H9 (cell line): ENCODE measurements around the gene ULK4. TPM values are rescaled to one million over a fixed set of nuclear protein-coding genes. Genes with fewer than 3 reads are reported as not detected.
A peak's percentile ranks its signal among the peaks of the same experiment; 100 is the strongest.
"Not testable (repeated sequence)": the region's sequence is repeated elsewhere in the genome, so short reads cannot be mapped to it uniquely, and the experiment has no call there.

Experiments used
- DNase-seq: peaks from one replicate; pipeline ENCODE4 v3.0.0-alpha.2; 2017
- H2AFZ ChIP-seq: one replicate; pipeline ENCODE4 v1.6.1; 2013; ENCODE audit warnings: mild to moderate bottlenecking, low read length, control low read depth, moderate library complexity
- H2AK5ac ChIP-seq: 2 replicates; pipeline ENCODE4 v1.6.1; 2013; ENCODE audit warnings: low read length, control low read depth, mixed read lengths; ENCODE audit not compliant: insufficient read length
- H2BK120ac ChIP-seq: one replicate; pipeline ENCODE4 v1.6.1; 2013; ENCODE audit warnings: low read depth, mild to moderate bottlenecking, low read length, control low read depth, inconsistent platforms; ENCODE audit not compliant: poor library complexity, severe bottlenecking
- H2BK12ac ChIP-seq: 2 replicates; pipeline ENCODE4 v1.6.1; 2013; ENCODE audit warnings: low read length, control low read depth, mixed read lengths, low read depth; ENCODE audit not compliant: insufficient read length
- H2BK15ac ChIP-seq: 2 replicates; pipeline ENCODE4 v1.6.1; 2013; ENCODE audit warnings: low read depth, low read length, control low read depth
- H2BK20ac ChIP-seq: one replicate; pipeline ENCODE4 v1.6.1; 2013; ENCODE audit warnings: low read depth, mild to moderate bottlenecking, low read length, control low read depth, inconsistent platforms; ENCODE audit not compliant: poor library complexity, severe bottlenecking
- H2BK5ac ChIP-seq: 2 replicates; pipeline ENCODE4 v1.6.1; 2013; ENCODE audit warnings: low read length, control low read depth, mixed read lengths; ENCODE audit not compliant: insufficient read length
- H3K14ac ChIP-seq: 2 replicates; pipeline ENCODE4 v1.6.1; 2013; ENCODE audit warnings: low read length, control low read depth; ENCODE audit not compliant: insufficient read depth
- H3K18ac ChIP-seq: 2 replicates; pipeline ENCODE4 v1.6.1; 2013; ENCODE audit warnings: low read depth, mild to moderate bottlenecking, mixed read lengths, low read length, control low read depth; ENCODE audit not compliant: insufficient read length
- H3K23ac ChIP-seq: 2 replicates; pipeline ENCODE4 v1.6.1; 2013; ENCODE audit warnings: low read length, control low read depth, mixed read lengths, low read depth; ENCODE audit not compliant: insufficient read length
- H3K23me2 ChIP-seq: 2 replicates; pipeline ENCODE4 v1.6.1; 2013; ENCODE audit warnings: low read depth, mild to moderate bottlenecking, mixed read lengths, low read length, control low read depth; ENCODE audit not compliant: insufficient read length, poor library complexity, severe bottlenecking
- H3K27ac ChIP-seq: 2 replicates; pipeline ENCODE4 v1.5.1; 2013; ENCODE audit warnings: low read length, control low read depth, mixed read lengths, low read depth; ENCODE audit not compliant: insufficient read length
- H3K27me3 ChIP-seq: 2 replicates; pipeline ENCODE4 v1.6.1; 2013; ENCODE audit warnings: low read length, control low read depth, inconsistent platforms; ENCODE audit not compliant: insufficient read depth
- H3K4ac ChIP-seq: 2 replicates; pipeline ENCODE4 v1.6.1; 2013; ENCODE audit warnings: low read depth, mild to moderate bottlenecking, control low read depth, inconsistent platforms, low read length, moderate library complexity
- H3K4me1 ChIP-seq: 2 replicates; pipeline ENCODE4 v1.6.1; 2013; ENCODE audit warnings: low read length, control low read depth, inconsistent platforms; ENCODE audit not compliant: insufficient read depth
- H3K4me2 ChIP-seq: 2 replicates; pipeline ENCODE4 v1.6.1; 2013; ENCODE audit warnings: low read length, control low read depth, mixed read lengths; ENCODE audit not compliant: insufficient read length, insufficient read depth
- H3K56ac ChIP-seq: 2 replicates; pipeline ENCODE4 v1.6.1; 2013; ENCODE audit warnings: low read depth, mild to moderate bottlenecking, mixed read lengths, low read length, control low read depth; ENCODE audit not compliant: insufficient read length
- H3K79me1 ChIP-seq: 2 replicates; pipeline ENCODE4 v1.6.1; 2013; ENCODE audit warnings: low read depth, mild to moderate bottlenecking, moderate library complexity, low read length, control low read depth, inconsistent platforms; ENCODE audit not compliant: insufficient read depth, poor library complexity, severe bottlenecking
- H3K79me2 ChIP-seq: 2 replicates; pipeline ENCODE4 v1.6.1; 2013; ENCODE audit warnings: low read length, control low read depth, inconsistent platforms; ENCODE audit not compliant: insufficient read depth
- H3K9ac ChIP-seq: 2 replicates; pipeline ENCODE4 v1.6.1; 2013; ENCODE audit warnings: low read length, control low read depth, mixed read lengths; ENCODE audit not compliant: insufficient read length; ENCODE audit errors: extremely low read depth
- H3K9me3 ChIP-seq: one replicate; pipeline ENCODE4 v1.6.1; 2013; ENCODE audit warnings: low read depth, low read length, inconsistent platforms; ENCODE audit not compliant: control insufficient read depth
- H3T11ph ChIP-seq: one replicate; pipeline ENCODE4 v1.6.1; 2013; ENCODE audit warnings: mild to moderate bottlenecking, low read length, control low read depth, inconsistent platforms
- H4K20me1 ChIP-seq: one replicate; pipeline ENCODE4 v1.6.1; 2013; ENCODE audit not compliant: control insufficient read depth, insufficient read length, insufficient read depth
- H4K5ac ChIP-seq: 2 replicates; pipeline ENCODE4 v1.6.1; 2013; ENCODE audit warnings: low read depth, mild to moderate bottlenecking, mixed read lengths, low read length, control low read depth; ENCODE audit not compliant: insufficient read length
- H4K8ac ChIP-seq: replicated peaks from 2 replicates; pipeline ENCODE4 v1.6.1; 2013; ENCODE audit warnings: low read length, control low read depth, mixed read lengths, low read depth; ENCODE audit not compliant: insufficient read length
- H4K91ac ChIP-seq: 2 replicates; pipeline ENCODE4 v1.6.1; 2013; ENCODE audit warnings: low read depth, mild to moderate bottlenecking, moderate library complexity, mixed read lengths, low read length, control low read depth; ENCODE audit not compliant: insufficient read length
- H3K27ac Mint-ChIP-seq, 3 experiments: 2 replicates in 2 of 3; 3 replicates in 1 of 3; pipeline ENCODE4 v1.8.0; 2020 to 2021; ENCODE audit warnings: mixed read lengths in 3 of 3, mild to moderate bottlenecking in 1 of 3, moderate library complexity in 1 of 3
- H3K27me3 Mint-ChIP-seq: 2 replicates; pipeline ENCODE4 v1.8.0; 2021; ENCODE audit warnings: low read depth, mild to moderate bottlenecking, moderate library complexity, mixed read lengths
- H3K36me3 Mint-ChIP-seq, 3 experiments: 2 replicates in 2 of 3; 3 replicates in 1 of 3; pipeline ENCODE4 v1.8.0; 2020 to 2021; ENCODE audit warnings: low read depth in 3 of 3, mixed read lengths in 3 of 3; ENCODE audit not compliant: insufficient read depth in 1 of 3
- H3K4me1 Mint-ChIP-seq, 2 experiments: 2 replicates each; pipeline ENCODE4 v1.8.0; 2020; ENCODE audit warnings: mixed read lengths in 2 of 2
- H3K4me3 Mint-ChIP-seq, 2 experiments: 2 replicates in 1 of 2; 3 replicates in 1 of 2; pipeline ENCODE4 v1.8.0; 2020 to 2021; ENCODE audit warnings: mild to moderate bottlenecking in 2 of 2, mixed read lengths in 2 of 2, moderate library complexity in 1 of 2
- H3K9me3 Mint-ChIP-seq, 2 experiments: 2 replicates in 1 of 2; 3 replicates in 1 of 2; pipeline ENCODE4 v1.8.0; 2020; ENCODE audit warnings: mild to moderate bottlenecking in 2 of 2, mixed read lengths in 2 of 2, moderate library complexity in 1 of 2
- WGBS: extraction: QIAGEN DNeasy Blood & Tissue Kit; methylation state at CpG from one replicate; pipeline ENCODE4 v1.1.7; 2013; ENCODE audit warnings: missing lambda C conversion rate, low lambda C conversion rate, mixed read lengths; ENCODE audit not compliant: insufficient read length; ENCODE audit errors: extremely low coverage; 5-methylcytosine and 5-hydroxymethylcytosine counted together
- total RNA-seq: library from RNA; stranded (reverse); gene quantifications from 2 replicates; pipeline ENCODE4 v1.2.1, GENCODE V29; 2021
- TF ChIP-seq, protein P1 (sequence below): fragments of 200-600 bp; sonication (generic); conservative IDR thresholded peaks from 3 replicates; pipeline ENCODE4 v1.8.0; 2021; ENCODE audit warnings: antibody characterized with exemption, mild to moderate bottlenecking

The ULK4 gene
- total RNA-seq, 1 experiment from 2014 or later = 12.9 TPM

DNA sequence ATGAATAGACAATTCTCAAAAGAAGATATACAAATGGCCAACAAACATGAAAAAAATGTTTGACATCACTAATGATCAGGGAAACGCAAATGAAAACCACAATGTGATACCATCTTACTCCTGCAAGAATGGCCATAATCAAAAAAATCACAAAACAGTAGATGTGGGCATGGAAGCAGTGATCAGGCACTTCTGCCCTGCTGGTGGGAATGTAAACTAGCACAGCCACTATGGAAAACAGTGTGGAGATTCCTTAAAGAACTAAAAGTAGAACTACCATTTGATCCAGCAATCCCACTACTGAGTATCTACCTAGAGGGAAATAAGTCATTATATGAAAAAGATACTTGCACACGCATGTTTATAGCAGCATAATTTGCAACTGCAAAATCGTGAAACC, 677.0 kb downstream of the ULK4 start:
- H3K27ac ChIP-seq, H3K4me3 Mint-ChIP-seq, H4K8ac ChIP-seq, H3K23ac ChIP-seq, H2BK15ac ChIP-seq, H2BK5ac ChIP-seq, H3K23me2 ChIP-seq, H3T11ph ChIP-seq, H3K27me3 Mint-ChIP-seq, H3K27ac Mint-ChIP-seq, H3K56ac ChIP-seq, H3K36me3 Mint-ChIP-seq, H3K9ac ChIP-seq, H3K4me1 Mint-ChIP-seq, H2AFZ ChIP-seq, H2AK5ac ChIP-seq, H4K20me1 ChIP-seq, H3K9me3 Mint-ChIP-seq, H4K5ac ChIP-seq, H3K4me1 ChIP-seq, DNase-seq, H3K4me2 ChIP-seq, H2BK120ac ChIP-seq, H3K27me3 ChIP-seq, H3K9me3 ChIP-seq, H2BK20ac ChIP-seq, H2BK12ac ChIP-seq, H3K79me1 ChIP-seq, H3K18ac ChIP-seq, H4K91ac ChIP-seq, H3K4ac ChIP-seq, H3K14ac ChIP-seq, H3K79me2 ChIP-seq: not testable (repeated sequence)
- WGBS = no CpG with 5 or more reads among the region's 3 CpGs
- TF ChIP-seq, protein P1, sequence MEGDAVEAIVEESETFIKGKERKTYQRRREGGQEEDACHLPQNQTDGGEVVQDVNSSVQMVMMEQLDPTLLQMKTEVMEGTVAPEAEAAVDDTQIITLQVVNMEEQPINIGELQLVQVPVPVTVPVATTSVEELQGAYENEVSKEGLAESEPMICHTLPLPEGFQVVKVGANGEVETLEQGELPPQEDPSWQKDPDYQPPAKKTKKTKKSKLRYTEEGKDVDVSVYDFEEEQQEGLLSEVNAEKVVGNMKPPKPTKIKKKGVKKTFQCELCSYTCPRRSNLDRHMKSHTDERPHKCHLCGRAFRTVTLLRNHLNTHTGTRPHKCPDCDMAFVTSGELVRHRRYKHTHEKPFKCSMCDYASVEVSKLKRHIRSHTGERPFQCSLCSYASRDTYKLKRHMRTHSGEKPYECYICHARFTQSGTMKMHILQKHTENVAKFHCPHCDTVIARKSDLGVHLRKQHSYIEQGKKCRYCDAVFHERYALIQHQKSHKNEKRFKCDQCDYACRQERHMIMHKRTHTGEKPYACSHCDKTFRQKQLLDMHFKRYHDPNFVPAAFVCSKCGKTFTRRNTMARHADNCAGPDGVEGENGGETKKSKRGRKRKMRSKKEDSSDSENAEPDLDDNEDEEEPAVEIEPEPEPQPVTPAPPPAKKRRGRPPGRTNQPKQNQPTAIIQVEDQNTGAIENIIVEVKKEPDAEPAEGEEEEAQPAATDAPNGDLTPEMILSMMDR = peak; percentile 26; the same call in 2 of the 3 replicates
